ENCODE data around the gene UNCX. TPM values are rescaled to one million over a fixed set of nuclear protein-coding genes. Genes with fewer than 3 reads are reported as not detected.
"Not testable (repeated sequence)": the region's sequence is repeated elsewhere in the genome, so short reads cannot be mapped to it uniquely, and the experiment has no call there.

Gene UNCX
- total RNA-seq, 1 experiment from 2014 or later, result not detected

- Histone ChIP-seq H3K9me2 (ENCODE audit: insufficient read depth) (no peaks in the 10 kb centered on the region), H3K27ac (ENCODE audit: low read depth, low read length) (no peak overlapping the region), H3K4me1 (ENCODE audit: control insufficient read depth in 1 of 2, insufficient read depth in 2 of 2, low read length in 2 of 2) (peaks cover 6 to 17% of the 10 kb centered on the region in 2 experiments; a peak in 3 of 4 replicates), H3K79me2 (ENCODE audit: insufficient read depth, low read length) (no peaks in the 10 kb centered on the region), H4K20me1 (ENCODE audit: insufficient read depth) (no peaks in the 10 kb centered on the region), H2AFZ (ENCODE audit: low read depth, low read length, poor library complexity, severe bottlenecking) (no peak overlapping the region), H3K36me3 (ENCODE audit: control insufficient read depth in 1 of 2, insufficient read depth in 2 of 2, low read length in 2 of 2) (no peaks in the 10 kb centered on the region), H3K9me3 (ENCODE audit: control insufficient read depth in 1 of 2, insufficient read depth in 1 of 2, low read depth in 1 of 2, low read length in 2 of 2) (no peaks in the 10 kb centered on the region), H3K27me3 (ENCODE audit: insufficient read depth, low read length) (no peaks in the 10 kb centered on the region), H3K9ac (ENCODE audit: low read length) (no peak overlapping the region), H3K4me3 (replicated peaks in 1 of 2; ENCODE audit: low read depth in 1 of 2, low read length in 2 of 2) (no peak overlapping the region), H3K4me2 (ENCODE audit: low read length) (no peak overlapping the region)
- intact Hi-C loops (cut with micrococcal nuclease), result no loop called here
- no peak for DNase-seq (ENCODE audit: low read depth, low spot score)
- BruUV-seq (replicated peaks), result no TSS peak
- ChIA-PET CTCF (no interaction called here), RAD21 (ENCODE audit: low non-redundant PET in 1 of 2, low total read pairs in 2 of 2, uncharacterized antibody in 2 of 2, unreplicated experiment in 2 of 2) (no interaction called here), POLR2A (no interaction called here)
- no peak for ATAC-seq
- TF ChIP-seq ELF1 (IDR thresholded peaks at IDR 0.05; ENCODE audit: borderline replicate concordance, low read depth) (no peak), POLR2A (IDR thresholded peaks at IDR 0.05; ENCODE audit: borderline replicate concordance, extremely low read depth, insufficient read depth, insufficient read length) (no peak), TCF7L2 (IDR thresholded peaks at IDR 0.05; ENCODE audit: borderline replicate concordance, extremely low read depth, insufficient read depth, insufficient read length) (no peak), ATF3 (IDR thresholded peaks at IDR 0.05) (no peak), YY1 (IDR thresholded peaks at IDR 0.05; ENCODE audit: extremely low read depth, insufficient replicate concordance, low read depth, low read length) (no peak), EZH2phosphoT487 (IDR thresholded peaks at IDR 0.05; ENCODE audit: borderline replicate concordance) (no peak), MAX (IDR thresholded peaks at IDR 0.05) (no peak), SP1 (IDR thresholded peaks at IDR 0.05; ENCODE audit: low read depth) (no peak), SIN3A (IDR thresholded peaks at IDR 0.05; ENCODE audit: low read depth) (no peak), CBX3 (IDR thresholded peaks at IDR 0.05; ENCODE audit: low read depth) (no peak)
These were observed 30.8 kb upstream of the UNCX start for GRCh38 chr7:1201916-1202315.

GRCh38 chr7:1202914-1203313, 29.8 kb upstream of the UNCX start:
- H3K9ac ChIP-seq (ENCODE audit: low read length); H3K9me2 ChIP-seq (ENCODE audit: insufficient read depth); H3K27me3 ChIP-seq (ENCODE audit: insufficient read depth, low read length); H3K27ac ChIP-seq (ENCODE audit: low read depth, low read length); H4K20me1 ChIP-seq (ENCODE audit: insufficient read depth); RAD21 ChIA-PET (ENCODE audit: low non-redundant PET in 1 of 2, low total read pairs in 2 of 2, uncharacterized antibody in 2 of 2, unreplicated experiment in 2 of 2); H3K4me2 ChIP-seq (ENCODE audit: low read length); H3K79me2 ChIP-seq (ENCODE audit: insufficient read depth, low read length); POLR2A ChIA-PET; intact Hi-C loops (cut with micrococcal nuclease); H3K9me3 ChIP-seq (ENCODE audit: control insufficient read depth in 1 of 2, insufficient read depth in 1 of 2, low read depth in 1 of 2, low read length in 2 of 2); H2AFZ ChIP-seq (ENCODE audit: low read depth, low read length, poor library complexity, severe bottlenecking); CTCF ChIA-PET; H3K4me3 ChIP-seq (replicated peaks in 1 of 2; ENCODE audit: low read depth in 1 of 2, low read length in 2 of 2); DNase-seq (ENCODE audit: low read depth, low spot score); BruUV-seq (replicated peaks); H3K36me3 ChIP-seq (ENCODE audit: control insufficient read depth in 1 of 2, insufficient read depth in 2 of 2, low read length in 2 of 2); ATAC-seq: not testable (repeated sequence)
- peaks cover 6 to 17% of the 10 kb centered on the region in 2 experiments; a peak in 3 of 4 replicates for H3K4me1 ChIP-seq (ENCODE audit: control insufficient read depth in 1 of 2, insufficient read depth in 2 of 2, low read length in 2 of 2)

All from HCT116 (cell line).